Ascending aorta (tissue), 2 donors: ENCODE data around the gene NOMO2. TPM values are rescaled to one million over a fixed set of nuclear protein-coding genes. Genes with fewer than 3 reads are reported as not detected.
"Not testable (repeated sequence)": the region's sequence is repeated elsewhere in the genome, so short reads cannot be mapped to it uniquely, and the experiment has no call there.

Experiments
- DNase-seq, 2 donors: peaks; one replicate each; pipeline ENCODE4 v3.0.0-alpha.2; 2019; ENCODE audit warnings: low spot score in 2 of 2
- H3K27ac ChIP-seq, 2 donors: fragments of 200-600 bp; sonication (generic); one replicate each; pipeline ENCODE4 v1.5.1; 2016 to 2017; ENCODE audit warnings: mild to moderate bottlenecking in 1 of 2
- H3K27me3 ChIP-seq: fragments of 200-600 bp; sonication (generic); one replicate; pipeline ENCODE4 v1.5.1; 2017
- H3K36me3 ChIP-seq, 2 donors: fragments of 200-600 bp; sonication (generic); one replicate each; pipeline ENCODE4 v1.5.1; 2016
- H3K4me1 ChIP-seq, 2 donors: fragments of 200-600 bp; sonication (generic); one replicate each; pipeline ENCODE4 v1.5.1; 2016 to 2017; ENCODE audit warnings: mild to moderate bottlenecking in 1 of 2
- H3K4me3 ChIP-seq, 2 donors: fragments of 200-600 bp; sonication (generic); one replicate each; pipeline ENCODE4 v1.5.1; 2016 to 2017; ENCODE audit warnings: mild to moderate bottlenecking in 1 of 2
- H3K9me3 ChIP-seq, 2 donors: fragments of 200-600 bp; sonication (generic); one replicate each; pipeline ENCODE4 v1.5.1; 2016
- intact Hi-C: fragments of 100-400 bp; cut with DNase I; formaldehyde crosslinking; loops from one replicate; pipeline ENCODE4 v1.15.1; 2023
- total RNA-seq: library from RNA; depleted of rRNA; stranded (reverse); fragments of >200 nt; gene quantifications from one replicate; pipeline ENCODE4 v1.1.0, GENCODE V29; 2016

NOMO2 gene
- total RNA-seq, 1 donor from 2014 or later = 110 TPM

- H3K36me3 ChIP-seq, H3K4me1 ChIP-seq, H3K27me3 ChIP-seq, H3K4me3 ChIP-seq, H3K27ac ChIP-seq, DNase-seq, intact Hi-C loops, H3K9me3 ChIP-seq: not testable (repeated sequence)
These were observed 35.9 kb downstream of the NOMO2 start for GRCh38 chr16:18525882-18526482.

- H3K9me3 ChIP-seq, intact Hi-C loops, H3K4me3 ChIP-seq, H3K27ac ChIP-seq, H3K36me3 ChIP-seq, DNase-seq, H3K27me3 ChIP-seq, H3K4me1 ChIP-seq: not testable (repeated sequence)
These were observed 39.3 kb downstream of the NOMO2 start for GRCh38 chr16:18522637-18523036.

- intact Hi-C loops = not testable (repeated sequence)
These were observed 40.3 kb downstream of the NOMO2 start for GRCh38 chr16:18521445-18522181.

DNA sequence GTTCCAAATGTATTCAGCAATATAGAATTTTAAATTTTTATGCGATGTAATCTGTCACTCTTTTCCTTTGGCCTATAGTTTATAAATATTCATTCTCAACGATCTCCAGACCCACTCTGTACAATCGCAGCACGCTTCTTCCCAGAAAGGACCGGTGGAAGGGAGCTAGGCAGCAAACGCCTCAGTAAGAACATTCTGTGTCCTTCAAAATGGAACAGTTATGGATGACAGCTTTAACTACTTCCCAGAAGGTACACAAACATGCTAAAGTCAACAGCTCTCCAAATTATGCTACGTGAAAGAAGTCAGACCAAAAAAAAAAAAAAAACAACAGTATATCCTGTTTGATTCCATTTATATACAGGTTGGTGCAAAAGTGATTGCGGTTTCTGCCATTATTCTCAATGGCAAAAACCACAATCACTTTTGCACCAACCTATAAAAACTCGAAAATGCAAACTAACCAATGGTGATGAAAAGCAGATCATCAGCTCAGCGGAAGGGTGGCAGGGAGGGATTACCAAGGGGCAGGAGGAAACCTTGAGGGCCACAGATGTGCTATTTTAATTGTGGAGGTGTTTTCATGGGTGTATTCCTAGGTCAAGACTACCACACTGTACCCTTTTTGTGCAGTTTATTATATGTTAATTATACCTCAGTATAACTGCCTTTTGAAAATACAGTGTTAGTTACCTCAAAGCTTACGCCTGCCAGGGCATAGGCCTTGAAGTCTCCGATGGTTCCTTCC lies 43.2 kb downstream of the NOMO2 start:
- H3K4me3 ChIP-seq, DNase-seq, H3K27me3 ChIP-seq, H3K4me1 ChIP-seq, H3K9me3 ChIP-seq, intact Hi-C loops, H3K27ac ChIP-seq, H3K36me3 ChIP-seq: not testable (repeated sequence)

More at GRCh38 chr16:18521445-18522181, 40.3 kb downstream of the NOMO2 start:
- not testable (repeated sequence) for H3K27me3 ChIP-seq, DNase-seq, H3K36me3 ChIP-seq, H3K4me1 ChIP-seq, H3K27ac ChIP-seq, H3K9me3 ChIP-seq, H3K4me3 ChIP-seq

DNA sequence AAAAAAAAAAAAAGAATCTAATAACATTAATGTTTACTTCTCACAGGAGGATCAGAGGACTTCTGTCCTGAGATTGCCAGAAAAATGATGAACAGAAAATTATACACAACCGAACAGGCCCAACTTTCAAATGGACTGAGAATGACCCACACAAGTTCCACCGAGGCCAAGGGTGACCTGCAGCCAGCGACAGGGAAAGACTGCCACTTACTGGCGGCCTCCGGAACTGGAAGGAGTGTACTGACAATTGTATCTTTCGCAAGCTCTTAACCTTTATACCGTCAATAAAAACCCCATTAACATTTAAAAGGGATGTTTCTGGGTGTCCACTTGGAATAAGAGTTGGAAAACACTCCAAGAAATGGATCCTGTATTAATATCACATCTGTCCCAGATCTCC lies 63.5 kb downstream of the NOMO2 start:
- H3K27ac ChIP-seq, H3K4me3 ChIP-seq, H3K9me3 ChIP-seq, intact Hi-C loops, H3K27me3 ChIP-seq, H3K4me1 ChIP-seq, DNase-seq, H3K36me3 ChIP-seq: not testable (repeated sequence)

- not testable (repeated sequence) for H3K36me3 ChIP-seq
These were observed 64.9 kb downstream of the NOMO2 start for GRCh38 chr16:18497032-18497431.

GRCh38 chr16:18492118-18492897 lies 69.6 kb downstream of the NOMO2 start:
- H3K27ac ChIP-seq, DNase-seq, H3K4me3 ChIP-seq, H3K9me3 ChIP-seq, H3K36me3 ChIP-seq, H3K27me3 ChIP-seq, H3K4me1 ChIP-seq, intact Hi-C loops: not testable (repeated sequence)

More at GRCh38 chr16:18497032-18497431, 64.9 kb downstream of the NOMO2 start:
- H3K4me1 ChIP-seq, H3K27ac ChIP-seq, H3K9me3 ChIP-seq, H3K27me3 ChIP-seq, DNase-seq, intact Hi-C loops, H3K4me3 ChIP-seq: not testable (repeated sequence)

DNA sequence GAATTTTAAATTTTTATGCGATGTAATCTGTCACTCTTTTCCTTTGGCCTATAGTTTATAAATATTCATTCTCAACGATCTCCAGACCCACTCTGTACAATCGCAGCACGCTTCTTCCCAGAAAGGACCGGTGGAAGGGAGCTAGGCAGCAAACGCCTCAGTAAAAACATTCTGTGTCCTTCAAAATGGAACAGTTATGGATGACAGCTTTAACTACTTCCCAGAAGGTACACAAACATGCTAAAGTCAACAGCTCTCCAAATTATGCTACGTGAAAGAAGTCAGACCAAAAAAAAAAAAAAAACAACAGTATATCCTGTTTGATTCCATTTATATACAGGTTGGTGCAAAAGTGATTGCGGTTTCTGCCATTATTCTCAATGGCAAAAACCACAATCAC lies 125.9 kb downstream of the NOMO2 start:
- H3K36me3 ChIP-seq, H3K4me1 ChIP-seq, H3K27ac ChIP-seq, H3K9me3 ChIP-seq, DNase-seq, H3K4me3 ChIP-seq, intact Hi-C loops, H3K27me3 ChIP-seq: not testable (repeated sequence)

GRCh38 chr16:18415827-18416226 lies 146.1 kb downstream of the NOMO2 start:
- H3K4me3 ChIP-seq, intact Hi-C loops, H3K4me1 ChIP-seq, H3K9me3 ChIP-seq, H3K36me3 ChIP-seq, H3K27me3 ChIP-seq, DNase-seq, H3K27ac ChIP-seq: not testable (repeated sequence)

GRCh38 chr16:18409532-18410293 lies 152.2 kb downstream of the NOMO2 start:
- H3K4me1 ChIP-seq, H3K27me3 ChIP-seq, H3K27ac ChIP-seq, DNase-seq, H3K4me3 ChIP-seq, intact Hi-C loops, H3K36me3 ChIP-seq, H3K9me3 ChIP-seq: not testable (repeated sequence)

GRCh38 chr16:18401851-18402657 lies 159.8 kb downstream of the NOMO2 start:
- H3K4me1 ChIP-seq, H3K27me3 ChIP-seq, DNase-seq, intact Hi-C loops, H3K36me3 ChIP-seq, H3K27ac ChIP-seq, H3K4me3 ChIP-seq, H3K9me3 ChIP-seq: not testable (repeated sequence)

DNA sequence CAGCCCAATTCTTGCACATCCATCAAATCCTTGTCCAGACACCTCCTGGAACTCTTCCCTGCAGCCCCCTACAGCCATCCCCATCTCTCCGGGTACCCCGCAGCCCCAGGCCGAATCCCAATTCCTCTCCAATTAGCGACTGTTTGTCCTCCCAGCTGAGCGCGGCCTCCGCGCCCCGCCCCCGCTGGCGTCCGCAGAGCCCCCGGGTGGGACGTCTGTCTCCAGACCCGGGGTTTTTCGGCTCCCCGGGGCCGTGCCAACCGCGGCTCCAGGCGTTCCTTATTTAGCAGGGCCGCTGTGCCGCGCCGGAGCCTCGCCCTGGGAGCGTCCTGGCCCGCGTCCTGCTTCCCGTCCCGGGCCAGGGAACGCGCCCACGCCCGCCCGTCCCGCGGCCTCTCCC lies 160.7 kb downstream of the NOMO2 start:
- intact Hi-C loops, H3K36me3 ChIP-seq, H3K9me3 ChIP-seq, H3K4me1 ChIP-seq, H3K27me3 ChIP-seq: not testable (repeated sequence)
- peak overlapping the region; percentile 67 to 71 for H3K27ac ChIP-seq
- peak in 1 of 2 donors; percentile 77 for DNase-seq
- peak overlapping the region; percentile 54 to 64 for H3K4me3 ChIP-seq
